ENCODE data around the gene C20orf144. TPM values are rescaled to one million over a fixed set of nuclear protein-coding genes. Genes with fewer than 3 reads are reported as not detected.

Gene C20orf144
- total and polyA plus RNA-seq, 7 donors, result 0.12 to 0.66 TPM; not detected in 5

DNA sequence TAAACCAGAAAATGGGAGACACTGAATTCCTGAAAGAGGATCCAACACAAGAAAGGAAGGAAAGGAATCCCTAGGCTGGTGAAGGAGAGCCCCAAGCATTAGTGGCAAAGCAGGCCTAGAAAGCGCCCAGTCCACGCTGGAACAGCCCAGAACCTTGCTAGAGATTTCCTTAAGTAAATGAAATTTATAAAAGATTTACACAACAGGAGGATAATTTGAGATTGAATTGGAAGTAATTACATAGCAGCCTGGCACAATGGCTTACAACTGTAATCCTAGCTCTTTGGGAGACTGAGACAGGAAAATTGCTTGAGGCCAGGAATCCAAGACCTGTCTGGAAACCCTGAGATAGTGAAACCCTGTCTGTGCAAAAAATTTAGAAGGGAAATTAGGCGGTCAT lies 26.8 kb upstream of the C20orf144 start:
- H3K4me1 ChIP-seq, result no peaks in the 10 kb centered on the region
- peaks cover 8 to 92% (median 31%) of the 10 kb centered on the region in 4 donors for H3K36me3 ChIP-seq
- no peak overlapping the region for H3K27ac ChIP-seq
- intact Hi-C loops (cut with DNase I), result no loop called here
- H3K27me3 ChIP-seq, result no peaks in the 10 kb centered on the region
- 98% methylated on average over 3 of the region's 3 CpGs for WGBS, 2 donors
- TF ChIP-seq, protein P1, sequence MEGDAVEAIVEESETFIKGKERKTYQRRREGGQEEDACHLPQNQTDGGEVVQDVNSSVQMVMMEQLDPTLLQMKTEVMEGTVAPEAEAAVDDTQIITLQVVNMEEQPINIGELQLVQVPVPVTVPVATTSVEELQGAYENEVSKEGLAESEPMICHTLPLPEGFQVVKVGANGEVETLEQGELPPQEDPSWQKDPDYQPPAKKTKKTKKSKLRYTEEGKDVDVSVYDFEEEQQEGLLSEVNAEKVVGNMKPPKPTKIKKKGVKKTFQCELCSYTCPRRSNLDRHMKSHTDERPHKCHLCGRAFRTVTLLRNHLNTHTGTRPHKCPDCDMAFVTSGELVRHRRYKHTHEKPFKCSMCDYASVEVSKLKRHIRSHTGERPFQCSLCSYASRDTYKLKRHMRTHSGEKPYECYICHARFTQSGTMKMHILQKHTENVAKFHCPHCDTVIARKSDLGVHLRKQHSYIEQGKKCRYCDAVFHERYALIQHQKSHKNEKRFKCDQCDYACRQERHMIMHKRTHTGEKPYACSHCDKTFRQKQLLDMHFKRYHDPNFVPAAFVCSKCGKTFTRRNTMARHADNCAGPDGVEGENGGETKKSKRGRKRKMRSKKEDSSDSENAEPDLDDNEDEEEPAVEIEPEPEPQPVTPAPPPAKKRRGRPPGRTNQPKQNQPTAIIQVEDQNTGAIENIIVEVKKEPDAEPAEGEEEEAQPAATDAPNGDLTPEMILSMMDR (IDR thresholded peaks at IDR 0.05), result no peak
- TF ChIP-seq EP300 (IDR thresholded peaks at IDR 0.05) (no peak), POLR2A (IDR thresholded peaks at IDR 0.05) (no peak), POLR2AphosphoS5 (IDR thresholded peaks at IDR 0.05) (no peak)
- no peaks in the 10 kb centered on the region for H3K9me3 ChIP-seq
- DNase-seq, result no peak
- H3K4me3 ChIP-seq, result no peak overlapping the region

GRCh38 chr20:33636776-33637175 lies 25.4 kb upstream of the C20orf144 start:
- WGBS, 2 donors, result 93% methylated on average over 1 of the region's 1 CpG

DNA sequence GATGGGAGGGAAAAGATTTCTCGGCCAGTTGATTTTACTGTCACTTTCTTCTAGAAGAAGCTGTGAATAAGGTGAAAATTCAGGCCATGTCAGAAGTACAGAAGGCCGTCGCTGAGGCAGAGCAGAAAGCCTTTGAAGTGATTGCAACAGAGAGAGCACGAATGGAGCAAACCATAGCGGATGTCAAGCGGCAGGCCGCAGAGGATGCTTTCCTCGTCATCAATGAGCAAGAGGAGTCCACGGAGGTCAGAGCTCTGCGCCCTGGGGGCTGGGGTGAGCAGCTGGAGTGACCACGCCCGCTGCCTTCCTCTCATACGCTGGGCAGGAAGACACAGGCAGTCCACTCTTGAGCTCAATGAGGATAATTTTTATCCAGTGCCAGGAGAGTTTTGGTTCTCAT lies 21.8 kb upstream of the C20orf144 start:
- WGBS, 2 donors, result 89 to 90% methylated on average over 13 of the region's 13 CpGs
- no peak for TF ChIP-seq POLR2A (IDR thresholded peaks at IDR 0.05)
- TF ChIP-seq, protein P1 (IDR thresholded peaks at IDR 0.05), result no peak
- no peak for TF ChIP-seq POLR2AphosphoS5 (IDR thresholded peaks at IDR 0.05)
- TF ChIP-seq EP300 (IDR thresholded peaks at IDR 0.05), result no peak
- no peak for DNase-seq
- no peak overlapping the region for H3K27ac ChIP-seq
- H3K4me1 ChIP-seq, result no peaks in the 10 kb centered on the region
- H3K4me3 ChIP-seq, result no peak overlapping the region
- H3K9me3 ChIP-seq, result no peaks in the 10 kb centered on the region
- no peaks in the 10 kb centered on the region for H3K27me3 ChIP-seq
- peaks cover 19 to 98% (median 38%) of the 10 kb centered on the region in 4 donors for H3K36me3 ChIP-seq
- intact Hi-C loops (cut with DNase I), result no loop called here

More at GRCh38 chr20:33636776-33637175, 25.4 kb upstream of the C20orf144 start:
- TF ChIP-seq EP300 (IDR thresholded peaks at IDR 0.05), result no peak
- no peak for TF ChIP-seq POLR2AphosphoS5 (IDR thresholded peaks at IDR 0.05)
- H3K4me3 ChIP-seq, result no peak overlapping the region
- H3K27me3 ChIP-seq, result no peaks in the 10 kb centered on the region
- H3K27ac ChIP-seq, result no peak overlapping the region
- intact Hi-C loops (cut with DNase I), result no loop called here
- peaks cover 4 to 94% (median 36%) of the 10 kb centered on the region in 4 donors for H3K36me3 ChIP-seq
- no peaks in the 10 kb centered on the region for H3K9me3 ChIP-seq
- DNase-seq, result no peak
- no peaks in the 10 kb centered on the region for H3K4me1 ChIP-seq

DNA sequence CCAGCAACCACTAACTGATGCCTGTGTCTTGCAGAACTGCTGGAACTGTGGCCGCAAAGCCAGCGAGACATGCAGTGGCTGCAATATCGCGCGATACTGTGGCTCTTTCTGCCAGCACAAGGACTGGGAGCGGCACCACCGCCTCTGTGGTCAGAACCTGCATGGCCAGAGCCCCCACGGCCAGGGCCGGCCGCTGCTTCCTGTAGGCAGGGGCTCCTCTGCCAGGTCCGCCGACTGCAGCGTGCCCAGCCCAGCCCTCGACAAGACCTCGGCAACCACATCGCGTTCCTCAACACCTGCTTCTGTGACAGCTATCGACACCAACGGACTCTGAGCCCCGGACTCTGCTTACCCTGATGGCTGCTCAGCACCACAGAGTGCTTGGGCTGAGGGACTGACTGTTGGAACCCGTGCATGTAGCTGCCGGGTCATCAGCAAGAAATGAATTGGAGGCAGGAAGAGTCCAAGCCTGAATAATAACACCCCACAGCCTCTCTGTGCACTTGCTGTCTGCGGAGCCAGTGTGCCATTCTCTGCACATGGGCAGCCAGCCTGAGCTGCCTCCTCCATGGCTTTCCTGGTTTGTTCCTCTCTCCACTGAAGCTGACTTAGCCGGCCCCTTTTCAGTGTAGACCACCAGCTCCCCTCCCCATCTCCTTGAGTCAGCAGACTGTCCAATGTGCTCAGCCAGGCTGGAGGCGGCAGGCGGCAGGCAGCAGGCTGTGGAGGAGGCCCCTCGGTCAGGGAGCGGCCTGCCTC lies 17.6 kb upstream of the C20orf144 start:
- intact Hi-C loops (cut with DNase I), result no loop called here
- H3K36me3 ChIP-seq, result peaks cover 18 to 65% (median 25%) of the 10 kb centered on the region in 4 donors
- H3K9me3 ChIP-seq, result no peaks in the 10 kb centered on the region
- peaks cover 0 to 25% (median 23%) of the 10 kb centered on the region in 4 donors for H3K4me1 ChIP-seq
- H3K27ac ChIP-seq, result no peak overlapping the region
- WGBS, 2 donors, result 93 to 95% methylated on average over 28 of the region's 28 CpGs
- DNase-seq, result no peak
- H3K4me3 ChIP-seq, result no peak overlapping the region
- TF ChIP-seq POLR2A (IDR thresholded peaks at IDR 0.05) (no peak), EP300 (IDR thresholded peaks at IDR 0.05) (no peak), POLR2AphosphoS5 (IDR thresholded peaks at IDR 0.05) (no peak)
- TF ChIP-seq, protein P1 (IDR thresholded peaks at IDR 0.05), result no peak
- H3K27me3 ChIP-seq, result no peaks in the 10 kb centered on the region

GRCh38 chr20:33645072-33645358 lies 17.1 kb upstream of the C20orf144 start:
- WGBS, 2 donors, result 62 to 74% methylated on average over 4 of the region's 4 CpGs
- H3K36me3 ChIP-seq, result peaks cover 17 to 60% (median 24%) of the 10 kb centered on the region in 4 donors
- H3K27me3 ChIP-seq, result no peaks in the 10 kb centered on the region
- no peak for TF ChIP-seq EP300 (IDR thresholded peaks at IDR 0.05)
- no peak for TF ChIP-seq POLR2AphosphoS5 (IDR thresholded peaks at IDR 0.05)
- no peak for TF ChIP-seq POLR2A (IDR thresholded peaks at IDR 0.05)
- TF ChIP-seq, protein P1 (IDR thresholded peaks at IDR 0.05), result no peak
- intact Hi-C loops (cut with DNase I), result no loop called here
- H3K4me3 ChIP-seq, result no peak overlapping the region
- DNase-seq, result no peak
- no peak overlapping the region for H3K27ac ChIP-seq
- peaks cover 0 to 30% (median 23%) of the 10 kb centered on the region in 4 donors for H3K4me1 ChIP-seq
- no peaks in the 10 kb centered on the region for H3K9me3 ChIP-seq
